NCI-H82 treated with DMSO at 0.1 percent for 48 hours (cell line): ENCODE measurements around the gene USP2.

Experiments
- DNase-seq: peaks from one replicate; lab custom pipeline; 2025; ENCODE audit not compliant: unreplicated experiment; lab: John Stamatoyannopoulos, UW

The USP2 gene

DNA sequence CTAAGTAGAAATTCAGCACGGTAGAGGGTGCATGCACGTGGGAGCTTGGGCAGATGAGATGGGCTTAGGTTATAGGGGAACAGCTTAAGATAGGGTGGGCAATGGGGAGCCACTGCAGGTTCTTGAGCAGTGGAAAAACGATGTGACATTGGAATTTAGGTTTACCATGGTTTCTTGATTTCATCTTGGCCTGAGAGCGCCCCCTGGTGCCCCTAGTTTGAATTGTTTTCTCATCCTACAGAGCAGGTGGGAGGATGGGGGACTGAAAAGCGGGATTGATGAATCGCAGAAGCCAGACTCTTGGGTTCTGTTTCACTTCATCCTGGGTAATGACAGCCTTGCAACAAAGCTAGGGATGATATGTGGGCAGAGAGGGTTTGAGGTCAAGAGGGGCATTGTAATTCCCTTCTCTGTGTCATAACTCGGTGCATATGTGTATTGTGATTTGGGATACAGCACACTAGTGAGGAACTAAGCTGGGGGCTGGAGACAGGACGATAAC, 57.9 kb downstream of the USP2 start:
- peak; percentile 35 for DNase-seq

- no peak for DNase-seq
Observed at GRCh38 chr11:119322921-119323531, 58.5 kb downstream of the USP2 start.

DNA sequence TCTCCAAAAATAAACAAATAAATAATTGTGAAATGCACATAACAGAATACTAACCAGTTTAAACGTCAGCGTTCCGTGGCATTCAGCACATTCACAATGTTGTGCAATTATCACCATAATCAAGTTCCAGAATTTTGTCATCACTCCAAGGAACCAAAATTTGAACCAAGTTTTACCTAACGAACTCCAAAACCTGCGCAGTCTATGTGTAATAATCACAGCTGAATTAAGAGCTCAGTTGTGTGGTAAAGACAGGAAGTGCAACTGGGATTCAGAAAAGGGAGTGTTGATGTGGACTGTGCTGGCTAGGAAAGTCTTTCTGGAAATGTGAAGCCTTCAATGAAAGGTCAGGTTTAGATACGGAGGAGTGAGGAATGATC, 59.1 kb downstream of the USP2 start:
- DNase-seq: no peak

GRCh38 chr11:119320776-119321524, 60.5 kb downstream of the USP2 start:
- DNase-seq: no peak

DNA sequence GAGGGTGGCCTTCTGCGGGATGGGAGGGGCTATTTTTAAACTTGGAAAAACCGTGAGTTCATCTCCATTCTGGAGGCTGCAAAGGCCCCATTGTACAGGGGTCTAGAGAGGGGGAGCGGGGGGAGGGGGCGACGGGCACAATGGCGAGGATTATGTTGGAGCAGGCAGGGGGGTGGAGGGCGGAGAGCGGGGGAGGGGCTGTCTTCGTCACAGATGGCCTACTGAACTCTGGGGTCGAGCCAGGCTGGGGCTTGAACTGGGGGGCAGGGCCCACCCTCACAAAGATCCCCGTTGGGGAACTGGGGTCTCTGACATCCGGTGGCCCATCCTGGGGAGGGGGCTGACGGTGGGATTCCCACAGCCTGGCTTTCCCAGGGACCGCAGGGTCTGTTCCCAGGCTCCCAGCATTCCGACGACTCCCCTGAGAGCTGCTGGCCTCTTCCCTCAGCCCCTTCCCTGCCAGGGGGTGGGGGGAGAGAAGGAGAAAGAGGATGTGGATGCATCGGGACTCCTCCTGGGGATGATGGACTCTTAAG, 61.2 kb downstream of the USP2 start:
- DNase-seq: peak; percentile 53

DNA sequence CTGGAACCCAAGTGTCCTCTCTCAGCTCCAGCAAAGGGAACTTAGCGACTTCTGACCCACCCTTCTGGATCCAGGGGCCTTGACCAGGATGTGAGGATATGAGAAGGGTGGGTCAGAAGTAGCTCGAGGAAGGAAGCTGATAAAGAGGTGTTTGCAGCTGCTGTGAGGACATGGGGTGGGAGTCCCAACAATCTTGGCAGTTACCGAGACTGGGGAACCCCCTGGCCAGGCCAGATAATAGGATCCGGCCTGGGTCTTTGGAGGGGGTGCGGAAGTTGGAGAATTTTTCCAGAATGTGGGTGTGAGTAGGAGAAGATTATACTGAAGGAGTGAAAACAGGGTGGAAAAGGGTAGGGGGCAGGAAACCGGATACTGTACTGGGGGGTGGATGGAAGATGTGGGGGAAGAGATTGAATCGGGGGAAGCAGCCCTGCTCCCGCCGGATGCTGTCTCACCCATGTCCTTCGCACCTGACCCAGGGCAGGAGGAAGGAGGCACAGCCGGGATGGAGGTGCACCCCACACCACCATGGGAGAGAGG, 61.7 kb downstream of the USP2 start:
- no peak for DNase-seq

- DNase-seq: no peak
Observed at GRCh38 chr11:119319136-119319699, 62.3 kb downstream of the USP2 start.

- DNase-seq: no peak
Observed at GRCh38 chr11:119318240-119319135, 63.0 kb downstream of the USP2 start.

DNA sequence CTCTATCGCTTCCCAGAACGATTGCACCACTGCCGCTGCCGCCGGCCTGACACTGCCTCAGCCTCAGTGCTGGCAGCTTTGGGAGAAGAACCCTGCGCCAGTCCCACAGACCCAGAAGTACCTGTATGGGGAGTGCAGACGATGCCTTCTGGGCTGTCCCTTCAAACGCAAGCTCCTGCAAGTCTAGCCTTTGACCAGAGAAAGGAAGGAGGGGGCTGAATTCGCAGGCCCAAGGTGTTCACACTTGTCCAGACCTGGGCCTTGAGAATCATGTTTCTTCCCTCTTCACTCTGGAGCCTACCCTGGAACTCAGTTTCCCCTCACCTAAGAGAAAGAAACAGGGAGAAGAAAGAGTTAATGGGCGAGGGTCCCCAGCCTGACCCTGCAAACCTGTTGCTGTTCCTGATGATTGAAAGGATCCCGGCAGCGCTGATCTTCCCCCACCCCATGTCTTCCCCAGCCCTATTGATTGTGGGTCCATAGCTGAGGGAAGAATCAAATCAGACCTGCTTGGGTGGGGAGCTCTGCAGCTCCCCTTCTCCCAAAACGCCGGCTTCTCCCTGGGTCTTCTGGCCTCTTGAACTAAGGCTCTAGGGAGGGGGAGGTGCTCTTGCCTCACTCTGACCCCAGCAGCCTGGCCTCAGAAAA, 63.8 kb downstream of the USP2 start:
- DNase-seq: no peak

DNA sequence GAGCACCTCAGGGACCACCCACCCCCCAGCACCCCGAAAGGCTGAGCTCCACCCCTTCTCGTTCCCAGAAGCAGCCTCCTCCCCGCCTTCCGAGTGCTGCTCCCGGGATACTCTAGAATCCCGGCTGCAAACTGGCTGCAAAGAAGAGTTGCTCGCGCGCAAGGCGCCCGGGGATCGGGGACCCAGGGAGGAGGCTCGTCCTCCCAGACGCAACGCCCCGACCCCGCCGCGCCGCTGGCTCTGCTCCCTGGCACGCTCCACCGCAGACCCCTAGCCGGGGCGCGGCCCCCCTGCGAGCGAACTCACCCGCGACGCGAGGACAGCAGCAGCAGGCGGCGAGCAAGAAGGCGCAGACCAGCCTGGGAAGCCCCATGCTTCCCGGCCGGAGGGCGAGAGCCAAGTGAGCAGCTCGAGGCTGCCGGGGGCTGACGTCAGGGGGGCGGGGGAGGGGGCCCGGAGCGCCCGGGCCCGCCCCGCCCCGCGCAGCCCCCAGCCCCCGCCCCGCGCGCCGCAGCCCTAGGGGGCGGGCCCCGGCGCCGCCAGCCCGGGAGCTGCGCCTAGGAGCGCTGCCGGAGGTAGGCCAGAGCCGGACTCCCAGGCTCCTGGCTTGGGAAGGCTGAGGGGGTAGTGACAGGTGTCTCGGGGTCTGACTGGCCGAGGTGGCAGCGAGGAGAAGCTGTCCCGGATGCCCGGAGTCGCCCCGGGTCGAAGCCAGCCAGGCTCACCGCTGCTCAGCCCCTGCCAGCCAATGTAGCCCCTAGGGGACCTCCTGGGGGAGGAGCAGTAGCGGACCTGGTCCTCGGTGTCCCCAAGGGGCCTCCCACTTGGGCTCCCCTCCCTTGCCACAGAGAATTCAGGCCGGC, 64.5 kb downstream of the USP2 start, which contains the start of gene MCAM:
TSS of gene MCAM (minus strand) at position 402 of the 863 bp plus-strand sequence. CDS start at position 373, 29 bp downstream.
- DNase-seq: no peak

- DNase-seq: no peak
Observed at GRCh38 chr11:119316016-119316728, 65.3 kb downstream of the USP2 start.

- DNase-seq: no peak
Observed at GRCh38 chr11:119315131-119316015, 66.1 kb downstream of the USP2 start.

GRCh38 chr11:119314726-119315125, 66.8 kb downstream of the USP2 start:
- DNase-seq: no peak

- DNase-seq: no peak
Observed at GRCh38 chr11:119310682-119311052, 70.8 kb downstream of the USP2 start.

DNA sequence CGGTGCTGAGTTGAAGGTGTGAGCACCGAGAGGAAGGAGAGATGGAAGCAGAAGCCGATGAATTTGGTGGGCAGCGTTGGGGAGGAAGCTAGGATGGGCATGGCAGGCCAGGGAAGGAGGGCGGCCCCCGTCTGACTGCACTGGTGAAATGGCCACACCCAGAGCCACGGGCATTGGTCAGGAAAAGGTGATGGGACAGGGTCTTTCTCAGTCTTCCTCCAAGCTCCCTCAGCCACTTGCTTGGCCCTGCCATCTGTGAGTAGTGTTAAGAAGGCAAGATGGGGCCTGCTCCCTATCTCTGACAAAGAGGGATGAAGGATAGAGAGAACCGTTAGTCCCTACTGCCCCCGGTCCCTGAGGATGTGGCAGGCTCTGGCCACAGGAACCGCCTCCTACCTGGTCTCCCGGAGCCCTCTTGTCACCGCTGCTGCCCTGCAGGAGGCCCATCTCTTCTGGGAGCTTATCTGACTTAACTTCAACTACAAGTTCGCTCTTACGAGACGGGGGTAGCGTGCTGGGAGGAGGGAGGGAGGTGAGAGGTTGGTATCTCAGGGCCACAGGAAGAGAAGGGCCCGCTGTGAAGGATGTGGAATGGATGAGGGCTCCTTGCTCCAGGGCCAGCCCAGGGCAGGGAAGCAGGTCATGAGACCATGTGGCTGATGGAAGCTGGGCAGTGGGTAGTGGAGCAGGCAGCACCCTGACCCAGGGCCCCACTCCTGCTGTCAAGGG, 71.4 kb downstream of the USP2 start:
- no peak for DNase-seq

DNA sequence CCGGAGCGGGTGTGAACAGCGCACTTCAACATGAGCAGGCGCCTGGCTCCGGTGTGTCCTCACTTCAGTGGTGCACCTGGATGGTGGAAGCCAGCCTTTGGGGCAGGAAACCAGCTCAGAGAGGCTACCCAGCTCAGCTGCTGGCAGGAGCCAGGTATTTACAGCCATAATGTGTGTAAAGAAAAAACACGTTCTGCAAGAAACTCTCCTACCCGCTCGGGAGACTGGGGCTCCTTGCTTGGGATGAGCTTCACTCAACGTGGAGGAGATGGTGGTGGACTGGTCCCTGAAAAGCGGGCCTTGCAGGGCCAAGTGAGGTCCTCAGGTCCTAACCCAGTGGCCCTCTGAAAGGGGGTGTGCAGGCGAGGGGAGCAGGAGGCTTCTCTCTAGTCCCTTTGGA, 72.1 kb downstream of the USP2 start:
- no peak for DNase-seq

GRCh38 chr11:119307974-119308373, 73.5 kb downstream of the USP2 start:
- no peak for DNase-seq
